Activated CD4-positive, CD25-positive, alpha-beta regulatory T cell treated with anti-CD3 and anti-CD28 coated beads, Interleukin-2, amount 50 U/mL, for 72 hours (primary cell): ENCODE measurements around the gene GRPEL2.

Experiments
- DNase-seq: peaks from one replicate; pipeline ENCODE4 v3.0.0; 2021

Gene GRPEL2

DNA sequence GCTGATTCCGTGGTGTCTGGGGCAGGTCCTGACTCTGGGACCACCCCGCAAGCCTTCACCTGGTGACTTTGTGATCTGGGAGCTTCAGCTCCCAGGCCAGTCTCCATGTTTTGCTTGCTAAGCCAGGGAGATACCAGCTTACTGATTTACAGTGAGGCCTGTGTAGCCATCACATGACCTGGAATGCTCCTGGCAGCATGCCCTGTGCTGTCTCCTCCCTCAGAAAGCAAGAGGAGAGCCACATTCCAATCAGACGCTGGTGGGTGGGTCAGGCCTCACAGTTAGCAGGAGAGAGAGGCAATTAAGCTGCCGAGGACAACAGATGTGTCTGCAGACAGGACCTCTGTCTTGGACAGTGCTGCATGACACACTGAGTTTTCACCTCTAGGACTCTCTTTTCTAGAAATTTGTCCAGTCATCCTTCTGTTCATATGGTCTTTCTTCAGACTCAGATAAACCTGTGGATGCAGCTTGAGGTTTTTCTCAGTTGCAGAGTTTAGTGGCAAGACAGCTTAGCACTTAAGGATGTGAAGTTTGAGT lies 24.4 kb upstream of the GRPEL2 start:
- no peak for DNase-seq

DNA sequence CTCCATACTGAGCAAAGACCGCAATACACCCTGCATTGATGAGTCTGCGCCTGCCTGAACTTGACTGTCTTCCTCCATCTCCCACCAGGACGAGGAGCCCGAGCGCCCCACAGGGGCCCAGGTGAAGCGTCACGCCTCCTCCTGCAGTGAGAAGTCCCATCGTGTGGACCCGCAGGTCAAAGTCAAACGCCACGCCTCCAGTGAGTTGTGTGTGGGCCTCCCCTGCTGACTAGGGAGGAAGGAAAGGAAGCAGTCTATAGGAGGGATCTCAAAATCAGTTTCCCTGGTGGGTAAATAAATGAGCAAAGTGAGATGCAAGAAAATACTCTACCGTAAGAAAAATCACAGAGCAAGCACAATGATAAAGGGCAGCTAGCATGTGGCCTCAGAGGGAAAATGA lies 22.8 kb upstream of the GRPEL2 start:
- no peak for DNase-seq

- DNase-seq, result no peak
Measured at GRCh38 chr5:149323210-149323609, 22.1 kb upstream of the GRPEL2 start.

DNA sequence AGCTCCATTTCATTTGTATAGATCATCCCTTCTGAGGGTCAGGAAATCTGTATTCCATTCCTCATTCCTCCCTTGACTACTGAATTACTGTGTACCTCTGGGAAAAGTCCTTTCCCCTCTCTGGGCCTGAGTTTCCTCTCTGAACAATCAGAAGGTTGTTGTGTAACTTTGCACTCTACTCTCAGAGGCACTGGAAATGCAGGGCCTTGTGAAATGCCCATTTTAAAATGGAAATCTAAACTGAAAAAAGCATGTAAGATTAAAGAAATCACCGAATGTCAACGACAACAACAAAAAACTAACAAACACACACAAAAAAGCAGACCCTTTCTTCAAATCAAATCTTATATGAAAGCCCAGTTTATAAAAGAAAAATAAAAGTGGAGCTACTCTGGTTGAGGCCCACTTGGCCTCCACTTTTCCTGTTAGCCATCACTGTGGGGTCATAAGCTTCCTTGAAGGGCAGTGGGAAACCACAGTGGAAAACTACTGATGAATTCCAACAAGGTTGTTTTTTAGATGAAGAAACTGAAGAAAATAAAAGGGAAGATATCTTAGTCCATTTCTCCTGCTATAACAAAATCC lies 21.6 kb upstream of the GRPEL2 start:
- no peak for DNase-seq

GRCh38 chr5:149324641-149325040 lies 20.7 kb upstream of the GRPEL2 start:
- no peak for DNase-seq

DNA sequence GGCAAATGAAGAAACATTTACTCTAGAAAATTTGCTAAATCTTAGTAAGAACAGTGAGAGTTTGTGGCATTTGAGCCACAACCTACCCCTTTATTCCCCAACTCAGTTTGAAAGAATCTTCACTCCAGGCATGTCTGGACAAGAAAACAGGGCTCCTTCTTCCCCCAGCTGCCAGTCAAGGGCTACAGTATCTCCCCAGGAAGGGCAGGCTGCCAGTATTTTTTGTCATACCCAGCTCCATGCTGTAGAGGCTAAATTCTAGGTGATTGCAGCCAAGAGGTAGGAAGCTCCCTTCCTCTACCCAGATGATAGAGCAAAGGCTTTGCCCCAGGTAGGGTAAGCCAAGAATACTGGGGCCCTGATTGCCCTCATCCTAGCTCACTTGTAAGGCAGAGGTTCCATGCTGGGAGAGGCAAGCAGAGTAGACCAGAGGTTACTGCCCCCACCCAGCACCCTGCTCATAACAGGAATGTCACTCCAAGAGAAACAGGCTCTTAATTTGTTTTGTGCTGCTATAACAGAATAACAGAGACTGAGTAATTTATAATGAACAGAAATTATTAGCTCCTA lies 20.0 kb upstream of the GRPEL2 start:
- DNase-seq, result no peak

- DNase-seq, result no peak
Measured at GRCh38 chr5:149325894-149326293, 19.4 kb upstream of the GRPEL2 start.

- DNase-seq, result no peak
Measured at GRCh38 chr5:149326611-149327010, 18.7 kb upstream of the GRPEL2 start.

DNA sequence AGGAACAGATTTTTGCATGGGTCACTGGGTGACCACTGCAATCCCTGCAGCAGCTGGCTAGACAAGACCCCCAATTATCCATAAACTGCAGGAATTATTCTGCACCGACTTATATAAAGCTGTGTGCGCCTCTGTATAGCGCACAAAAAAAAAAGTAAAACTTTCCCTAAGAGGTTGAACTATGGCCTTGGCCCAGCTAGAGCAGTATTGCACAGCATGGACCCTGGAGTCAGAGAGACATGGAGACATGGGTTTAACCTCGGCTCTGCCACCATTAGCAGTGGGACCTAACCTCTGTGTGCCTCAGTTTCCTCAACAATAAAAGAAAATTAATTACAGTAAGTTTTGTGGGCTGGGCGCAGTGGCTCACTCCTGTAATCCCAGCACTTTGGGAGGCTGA lies 17.1 kb upstream of the GRPEL2 start:
- DNase-seq, result no peak

- no peak for DNase-seq
Measured at GRCh38 chr5:149333711-149334443, 11.4 kb upstream of the GRPEL2 start.

- no peak for DNase-seq
Measured at GRCh38 chr5:149337736-149338135, 7.6 kb upstream of the GRPEL2 start.

- DNase-seq, result no peak
Measured at GRCh38 chr5:149338364-149338763, 6.9 kb upstream of the GRPEL2 start.

GRCh38 chr5:149340920-149341319 lies 4.4 kb upstream of the GRPEL2 start:
- DNase-seq, result no peak

DNA sequence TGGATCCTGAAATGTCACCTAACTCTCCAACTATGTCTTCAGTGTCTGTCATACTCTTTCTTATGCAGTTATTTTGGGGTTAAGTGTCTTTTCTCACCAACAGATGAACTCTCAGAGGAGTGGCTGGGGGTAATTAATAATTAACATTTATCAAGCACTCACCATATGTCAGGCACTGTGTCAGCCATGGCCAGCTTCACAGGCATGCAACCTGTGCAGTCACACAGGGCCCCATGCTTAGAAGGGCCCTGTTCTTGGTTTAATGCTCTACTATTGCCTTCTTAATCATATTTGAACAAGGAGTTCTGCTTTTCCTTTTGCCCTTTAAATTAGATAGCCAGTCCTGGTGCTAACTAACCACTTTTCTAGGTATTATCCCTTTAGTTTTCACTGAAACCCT lies 3.4 kb upstream of the GRPEL2 start:
- DNase-seq, result no peak

GRCh38 chr5:149344151-149344550 lies 1.1 kb upstream of the GRPEL2 start:
- no peak for DNase-seq

DNA sequence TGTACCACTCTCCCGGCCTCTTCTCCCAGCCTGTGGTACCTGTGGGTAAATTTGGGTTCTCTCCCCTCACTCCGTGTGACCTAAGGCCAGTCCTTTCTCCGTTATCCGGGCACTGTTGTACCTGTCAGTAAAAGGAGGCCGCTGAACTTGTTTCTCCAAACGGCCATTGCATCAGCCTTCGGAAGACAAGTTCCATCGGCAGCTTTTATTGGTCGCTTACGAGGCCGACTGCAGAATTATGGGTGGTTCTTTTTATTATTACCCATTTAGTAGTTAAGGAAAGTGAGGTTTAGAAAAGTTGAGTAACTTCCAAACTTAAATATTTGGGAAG lies 558 bp downstream of the GRPEL2 start:
- DNase-seq, result peak; percentile 34

DNA sequence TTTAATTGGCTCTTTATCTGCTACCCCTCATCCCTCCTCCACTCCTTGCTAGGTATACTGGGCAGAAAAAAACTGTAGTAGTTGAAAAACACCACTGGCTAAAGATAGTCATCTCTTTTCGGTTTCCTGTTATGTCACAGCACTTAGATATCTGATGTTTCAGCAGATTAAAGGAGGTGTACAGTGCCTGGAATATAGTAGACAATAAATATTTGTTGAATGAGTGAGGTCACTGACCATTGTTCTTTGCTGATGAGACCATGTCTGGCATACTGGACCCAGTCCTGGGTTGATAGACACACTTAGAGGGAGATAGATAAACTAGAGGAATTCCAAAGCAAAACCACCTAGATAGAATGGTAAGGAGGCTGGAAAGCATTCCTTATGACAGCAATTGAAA lies 3.2 kb downstream of the GRPEL2 start:
- no peak for DNase-seq

DNA sequence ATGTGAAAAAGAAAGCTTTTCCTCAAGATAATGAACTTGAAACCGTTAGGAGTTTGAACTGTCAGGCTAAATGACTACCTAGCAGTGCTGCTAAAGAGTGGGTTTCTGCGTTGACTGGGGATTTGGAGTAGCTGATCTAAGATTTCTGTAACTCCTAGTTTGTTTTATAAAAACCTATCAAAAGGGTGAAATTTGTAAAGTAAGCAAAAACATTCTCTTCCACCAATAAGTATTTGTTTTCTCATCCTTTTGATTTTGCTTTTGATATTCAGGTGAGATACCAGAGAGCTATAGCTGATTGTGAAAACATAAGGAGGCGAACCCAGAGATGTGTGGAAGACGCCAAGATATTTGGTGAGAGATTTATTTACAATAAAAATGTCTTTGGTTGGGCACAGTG lies 4.1 kb downstream of the GRPEL2 start:
- no peak for DNase-seq

DNA sequence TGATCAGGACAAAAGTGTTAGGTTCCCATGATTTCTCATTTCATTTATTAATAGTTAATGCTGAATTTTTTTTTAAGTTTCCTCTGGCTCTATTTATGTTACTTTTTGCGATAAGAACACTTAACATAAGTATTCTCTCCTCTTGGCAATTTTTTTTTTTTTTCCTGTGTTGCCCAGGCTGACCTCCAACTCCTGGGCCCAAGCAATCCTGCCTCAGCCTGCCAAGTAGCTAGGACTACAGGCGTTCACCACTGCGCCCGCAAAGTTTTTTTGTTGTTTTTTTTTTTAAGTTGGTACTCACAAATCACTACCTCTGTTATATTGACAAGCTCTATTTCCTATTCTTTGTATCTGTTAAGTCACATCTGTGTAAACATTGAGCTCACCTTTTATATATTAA lies 6.9 kb downstream of the GRPEL2 start:
- no peak for DNase-seq

DNA sequence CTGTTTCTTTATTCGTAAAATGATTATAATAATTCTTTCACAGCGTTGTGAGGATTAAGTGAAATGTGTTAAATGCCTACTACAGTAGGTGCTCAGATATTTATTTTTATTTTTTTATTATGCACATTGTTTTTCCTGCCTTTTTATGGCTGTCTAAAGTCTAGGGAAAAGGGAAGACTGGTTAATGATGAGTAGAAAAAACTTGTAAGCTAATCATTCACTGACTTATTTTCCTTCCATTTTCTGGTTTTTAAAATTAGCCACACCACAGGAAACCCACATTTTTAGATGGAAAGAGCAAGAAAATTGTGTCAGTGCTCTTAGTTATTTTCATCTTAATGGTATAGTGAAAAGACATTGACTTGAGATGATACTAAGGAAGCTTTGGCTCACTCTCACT lies 8.6 kb downstream of the GRPEL2 start:
- no peak for DNase-seq

DNA sequence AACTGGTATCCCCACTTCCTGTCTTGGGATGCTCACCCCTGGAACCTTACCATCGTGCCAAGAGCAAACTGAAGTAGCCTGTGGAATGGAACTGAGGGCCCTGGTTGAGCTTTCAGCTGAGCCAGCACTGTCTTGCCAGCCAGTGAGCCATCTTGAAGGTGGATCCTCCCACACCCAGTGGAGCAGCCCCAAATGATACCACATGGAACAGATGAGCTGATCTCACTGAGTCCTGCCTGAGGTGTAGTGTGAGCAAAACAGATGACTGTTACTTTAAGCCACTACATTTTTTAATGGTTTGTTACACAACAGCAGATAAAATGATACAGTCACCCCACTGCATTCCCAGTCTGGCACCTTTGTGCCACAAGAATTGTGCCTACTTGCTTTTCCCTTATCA lies 10.4 kb downstream of the GRPEL2 start:
- no peak for DNase-seq

DNA sequence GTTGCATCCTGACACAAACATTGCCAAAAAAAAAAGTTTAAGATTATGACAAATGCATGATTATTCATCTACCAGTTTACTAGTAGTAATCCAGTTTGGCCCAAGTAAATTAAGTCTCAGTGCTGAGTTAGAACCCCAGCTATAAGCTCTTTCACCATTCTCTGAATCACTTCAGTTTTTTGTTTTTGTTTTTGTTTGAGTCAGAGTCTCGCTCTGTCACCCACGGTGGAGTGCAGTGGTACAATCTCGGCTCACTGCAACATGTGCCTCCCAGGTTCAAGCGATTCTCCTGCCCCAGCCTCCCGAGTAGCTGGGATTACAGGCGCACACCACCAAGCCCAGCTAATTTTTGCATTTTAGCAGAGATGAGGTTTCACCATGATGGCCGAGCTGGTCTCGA lies 11.1 kb downstream of the GRPEL2 start:
- DNase-seq, result no peak

GRCh38 chr5:149357370-149358293 lies 12.3 kb downstream of the GRPEL2 start, which contains the start of gene PCYOX1L:
TSS of gene PCYOX1L (plus strand) at chr5:149358046. CDS start at chr5:149358069, 23 bp downstream.
- DNase-seq, result peak; percentile 94
